Measurements from ENCODE around the gene DPY19L3. TPM values are rescaled to one million over a fixed set of nuclear protein-coding genes. Genes with fewer than 3 reads are reported as not detected.

DPY19L3 gene, protein sequence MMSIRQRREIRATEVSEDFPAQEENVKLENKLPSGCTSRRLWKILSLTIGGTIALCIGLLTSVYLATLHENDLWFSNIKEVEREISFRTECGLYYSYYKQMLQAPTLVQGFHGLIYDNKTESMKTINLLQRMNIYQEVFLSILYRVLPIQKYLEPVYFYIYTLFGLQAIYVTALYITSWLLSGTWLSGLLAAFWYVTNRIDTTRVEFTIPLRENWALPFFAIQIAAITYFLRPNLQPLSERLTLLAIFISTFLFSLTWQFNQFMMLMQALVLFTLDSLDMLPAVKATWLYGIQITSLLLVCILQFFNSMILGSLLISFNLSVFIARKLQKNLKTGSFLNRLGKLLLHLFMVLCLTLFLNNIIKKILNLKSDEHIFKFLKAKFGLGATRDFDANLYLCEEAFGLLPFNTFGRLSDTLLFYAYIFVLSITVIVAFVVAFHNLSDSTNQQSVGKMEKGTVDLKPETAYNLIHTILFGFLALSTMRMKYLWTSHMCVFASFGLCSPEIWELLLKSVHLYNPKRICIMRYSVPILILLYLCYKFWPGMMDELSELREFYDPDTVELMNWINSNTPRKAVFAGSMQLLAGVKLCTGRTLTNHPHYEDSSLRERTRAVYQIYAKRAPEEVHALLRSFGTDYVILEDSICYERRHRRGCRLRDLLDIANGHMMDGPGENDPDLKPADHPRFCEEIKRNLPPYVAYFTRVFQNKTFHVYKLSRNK
- 10 to 100 TPM; 17.3 to 21.0 TPM for total RNA-seq

DNA sequence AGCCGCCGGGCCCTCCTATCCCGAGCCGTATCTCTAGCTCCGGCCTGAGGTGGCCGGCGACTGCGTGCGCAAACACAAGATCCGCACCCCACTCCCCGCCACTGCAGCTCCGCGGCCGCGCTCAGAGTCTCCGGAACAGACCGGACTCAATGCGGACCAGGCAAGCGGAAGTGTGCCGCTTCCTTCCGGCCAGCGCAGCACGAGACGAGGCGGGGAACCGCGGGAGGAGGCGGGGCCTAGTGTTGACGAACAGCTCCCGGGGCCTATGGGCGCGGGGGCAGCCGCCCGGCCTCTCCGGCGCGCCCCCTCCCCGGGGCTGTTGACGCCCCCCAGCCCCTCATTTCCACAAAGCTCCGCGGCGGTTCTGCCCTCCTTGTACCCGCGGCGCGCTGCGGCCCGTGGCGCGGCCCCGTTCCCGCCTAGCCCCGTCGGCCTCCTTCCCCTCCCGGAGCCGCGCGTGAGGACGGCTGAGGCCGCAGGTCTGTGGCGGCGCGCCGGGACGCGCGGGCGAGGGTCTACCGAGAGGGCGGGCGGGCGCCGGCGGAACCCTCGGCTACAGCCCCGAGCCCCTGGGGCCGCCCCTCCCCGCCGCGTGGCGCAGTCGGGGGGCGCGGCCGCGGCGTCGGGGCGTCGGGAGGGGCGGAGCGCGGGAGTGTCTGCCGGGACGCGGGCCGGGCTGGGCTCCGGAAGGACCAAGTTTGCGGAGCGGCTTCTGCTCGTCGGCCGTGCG lies at the start of gene DPY19L3:
TSS of gene DPY19L3 (plus strand) at position 340 of the 730 bp plus-strand sequence. CDS start 2,484 bp downstream, outside the sequence.
- peaks cover 0 to 1% of the 10 kb centered on the region in 2 donors for H3K36me3 Mint-ChIP-seq (ENCODE audit: insufficient read depth in 2 of 2)
- peak within 1 kb of the TSS; percentile 88 for H3K27ac Mint-ChIP-seq
- H3K27me3 Mint-ChIP-seq (ENCODE audit: low read depth), result no peaks in the 10 kb centered on the region
- DNase-seq (peak; percentile 94 to 95), ATAC-seq (replicated peaks in 1 of 2) (peak; percentile 97)
- peak within 1 kb of the TSS; percentile 88 to 92 for H3K4me3 Mint-ChIP-seq
- peaks cover 27% of the 10 kb centered on the region for H3K4me1 Mint-ChIP-seq (ENCODE audit: low read depth)
- H3K9me3 Mint-ChIP-seq, result no peaks in the 10 kb centered on the region

DNA sequence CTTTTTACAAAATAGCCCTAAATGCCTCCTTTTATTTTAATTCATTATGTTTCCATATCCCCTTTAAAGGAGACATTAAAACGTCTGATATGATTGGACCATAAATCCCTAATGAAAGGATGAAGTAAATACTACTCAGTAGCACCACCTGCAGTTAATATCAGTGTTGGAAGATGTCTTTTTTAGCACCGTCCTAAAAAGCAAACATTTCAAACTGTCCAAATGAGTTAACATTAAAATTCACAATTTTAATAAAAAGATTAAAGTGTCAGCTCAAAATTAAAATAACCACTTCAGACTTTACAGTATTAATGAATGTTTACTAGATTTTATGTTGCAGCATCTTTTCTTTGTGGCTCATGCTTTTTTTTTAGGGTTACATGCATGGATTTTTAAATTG lies 47.9 kb upstream of the DPY19L3 start:
- no peak for ATAC-seq (replicated peaks in 1 of 2)
- Mint-ChIP-seq H3K36me3 (ENCODE audit: insufficient read depth in 2 of 2) (peaks cover 19 to 28% of the 10 kb centered on the region in 2 donors), H3K27me3 (ENCODE audit: low read depth) (no peaks in the 10 kb centered on the region), H3K9me3 (no peaks in the 10 kb centered on the region), H3K4me1 (ENCODE audit: low read depth) (peaks cover 27% of the 10 kb centered on the region), H3K4me3 (no peak overlapping the region), H3K27ac (no peak overlapping the region)
- no peak for DNase-seq

DNA sequence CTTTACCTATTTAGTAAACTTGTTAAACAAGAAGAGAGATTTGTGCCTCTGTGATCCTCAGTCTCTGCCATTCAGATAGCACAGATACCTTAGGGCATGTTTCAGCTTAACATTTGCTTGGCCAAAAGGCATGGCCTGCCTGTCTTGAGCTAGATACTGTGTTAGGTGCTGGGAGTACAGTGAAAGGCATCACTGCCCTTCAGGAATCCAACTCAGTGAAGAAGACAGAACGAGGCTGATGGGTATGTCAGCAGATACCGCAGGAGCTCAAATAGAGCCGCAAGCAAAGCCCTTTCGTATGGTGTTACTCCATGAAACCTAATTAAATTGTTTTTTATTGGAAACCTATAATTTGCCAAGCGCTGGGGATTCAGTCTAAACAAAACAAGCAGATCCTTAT lies 47.2 kb upstream of the DPY19L3 start:
- ATAC-seq (replicated peaks in 1 of 2), result no peak
- no peak for DNase-seq
- H3K4me1 Mint-ChIP-seq (ENCODE audit: low read depth), result peaks cover 27% of the 10 kb centered on the region

DNA sequence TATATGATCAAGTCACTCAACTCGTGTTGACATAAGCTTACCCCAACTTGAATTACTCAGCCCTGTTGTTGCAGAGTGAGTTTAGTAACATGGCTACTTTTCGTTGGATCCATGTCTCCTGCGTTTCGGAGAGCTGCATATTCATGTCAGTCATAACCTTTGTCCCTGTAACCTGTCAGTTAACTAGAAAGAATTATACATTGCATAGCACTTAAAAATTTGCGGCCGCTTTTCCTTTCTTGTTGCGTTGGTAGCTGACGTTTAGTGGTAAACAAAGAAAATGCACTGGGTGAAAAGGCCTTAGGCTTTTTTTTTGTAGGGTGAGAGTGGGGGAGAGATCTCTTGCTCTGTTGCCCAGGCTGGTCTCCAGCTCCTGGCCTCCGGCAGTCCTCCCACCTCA lies 46.0 kb upstream of the DPY19L3 start:
- Mint-ChIP-seq H3K36me3 (ENCODE audit: insufficient read depth in 2 of 2) (peaks cover 6 to 15% of the 10 kb centered on the region in 2 donors), H3K27me3 (ENCODE audit: low read depth) (no peaks in the 10 kb centered on the region), H3K4me3 (no peak overlapping the region), H3K9me3 (no peaks in the 10 kb centered on the region), H3K4me1 (ENCODE audit: low read depth) (peaks cover 24% of the 10 kb centered on the region), H3K27ac (no peak overlapping the region)
- ATAC-seq (replicated peaks in 1 of 2), result no peak
- DNase-seq, result no peak

More for the DNA sequence above, 47.2 kb upstream of the DPY19L3 start:
- Mint-ChIP-seq H3K27ac (peak overlapping the region; percentile 1), H3K9me3 (no peaks in the 10 kb centered on the region), H3K4me3 (no peak overlapping the region), H3K27me3 (ENCODE audit: low read depth) (no peaks in the 10 kb centered on the region), H3K36me3 (ENCODE audit: insufficient read depth in 2 of 2) (peaks cover 15 to 22% of the 10 kb centered on the region in 2 donors)

DNA sequence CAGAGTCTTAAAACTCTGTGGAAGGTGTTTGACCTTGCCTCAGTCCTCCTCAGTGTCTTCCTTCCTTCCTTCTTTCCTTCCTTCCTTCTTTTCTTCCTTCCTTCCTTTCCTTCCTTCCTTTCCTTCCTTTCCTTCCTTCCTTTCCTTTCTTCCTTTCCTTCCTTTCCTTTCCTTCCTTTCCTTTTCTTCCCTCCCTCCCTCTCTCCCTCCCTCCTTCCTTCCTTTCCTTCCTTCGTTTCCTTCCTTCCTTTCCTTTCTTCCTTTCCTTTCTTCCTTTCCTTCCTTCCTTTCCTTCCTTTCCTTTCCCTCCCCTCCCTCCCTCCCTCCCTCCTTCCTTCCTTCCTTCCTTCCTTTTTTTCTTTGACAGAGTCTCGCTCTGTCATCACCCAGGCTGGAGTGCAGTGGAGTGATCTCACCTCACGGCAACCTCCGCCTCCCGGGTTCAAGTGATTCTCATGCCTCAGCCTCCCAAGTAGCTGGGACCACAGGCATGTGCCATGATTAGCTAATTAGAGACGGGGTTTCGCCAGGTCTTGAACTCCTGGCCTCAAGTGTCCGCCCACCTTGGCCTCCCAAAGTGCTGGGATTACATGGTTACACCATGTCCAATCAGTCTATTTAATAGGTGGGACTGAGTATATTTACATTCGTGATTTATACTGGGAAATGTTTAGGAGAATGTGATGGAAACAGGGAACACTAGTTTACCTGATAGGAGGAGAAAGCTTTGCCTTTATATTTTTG lies 43.8 kb upstream of the DPY19L3 start:
- Mint-ChIP-seq H3K36me3 (ENCODE audit: insufficient read depth in 2 of 2) (peaks cover 3 to 22% of the 10 kb centered on the region in 2 donors), H3K4me1 (ENCODE audit: low read depth) (peaks cover 22% of the 10 kb centered on the region), H3K27ac (peak overlapping the region; percentile 33), H3K9me3 (no peaks in the 10 kb centered on the region), H3K4me3 (no peak overlapping the region), H3K27me3 (ENCODE audit: low read depth) (no peaks in the 10 kb centered on the region)
- DNase-seq, result no peak
- ATAC-seq (replicated peaks in 1 of 2), result no peak

DNA sequence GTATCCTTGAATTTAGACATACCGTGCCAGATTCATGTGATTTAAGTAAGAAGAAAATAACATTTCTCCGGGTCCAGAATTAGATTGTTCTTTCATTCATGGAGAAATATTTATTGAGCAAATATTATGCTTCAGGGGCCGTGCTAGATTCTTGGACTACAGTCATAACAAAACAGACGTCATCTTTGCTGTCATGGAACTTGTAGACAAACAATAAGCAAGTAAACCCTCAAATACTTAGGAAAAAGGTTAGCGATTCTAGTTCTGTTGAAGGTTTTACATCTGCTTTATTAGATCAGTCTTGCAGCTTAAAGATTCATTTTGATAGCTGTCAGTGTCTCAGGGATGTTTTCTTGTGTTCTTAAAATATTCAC lies 43.3 kb upstream of the DPY19L3 start:
- H3K4me1 Mint-ChIP-seq (ENCODE audit: low read depth), result peaks cover 26% of the 10 kb centered on the region
- DNase-seq (no peak), ATAC-seq (replicated peaks in 1 of 2) (no peak)
- no peaks in the 10 kb centered on the region for H3K27me3 Mint-ChIP-seq (ENCODE audit: low read depth)
- H3K27ac Mint-ChIP-seq, result no peak overlapping the region
- no peaks in the 10 kb centered on the region for H3K9me3 Mint-ChIP-seq
- peaks cover 9 to 27% of the 10 kb centered on the region in 2 donors for H3K36me3 Mint-ChIP-seq (ENCODE audit: insufficient read depth in 2 of 2)
- no peak overlapping the region for H3K4me3 Mint-ChIP-seq

DNA sequence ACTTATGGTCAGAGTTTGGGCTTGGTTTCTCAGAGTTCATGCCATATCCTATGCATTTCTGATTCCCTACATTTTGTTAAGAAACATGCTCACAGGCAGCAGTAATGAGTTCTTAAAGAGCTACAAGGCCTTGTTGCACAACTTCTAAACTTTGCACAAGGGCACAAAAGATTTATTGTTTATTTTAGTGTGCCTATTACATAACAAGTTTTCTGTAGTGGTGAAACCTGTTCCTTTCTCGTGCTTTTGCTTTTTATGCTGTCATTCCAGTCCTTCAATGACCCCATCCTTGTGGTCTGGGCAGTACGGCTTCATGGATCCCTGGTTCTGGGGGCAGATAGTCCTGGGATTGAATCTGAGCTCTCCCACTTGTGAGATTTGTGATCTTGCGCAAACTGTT lies 42.4 kb upstream of the DPY19L3 start:
- DNase-seq (no peak), ATAC-seq (replicated peaks in 1 of 2) (no peak)
- H3K9me3 Mint-ChIP-seq, result no peaks in the 10 kb centered on the region
- H3K36me3 Mint-ChIP-seq (ENCODE audit: insufficient read depth in 2 of 2), result peaks cover 10 to 28% of the 10 kb centered on the region in 2 donors
- no peaks in the 10 kb centered on the region for H3K27me3 Mint-ChIP-seq (ENCODE audit: low read depth)
- no peak overlapping the region for H3K27ac Mint-ChIP-seq
- peaks cover 26% of the 10 kb centered on the region for H3K4me1 Mint-ChIP-seq (ENCODE audit: low read depth)
- H3K4me3 Mint-ChIP-seq, result no peak overlapping the region

DNA sequence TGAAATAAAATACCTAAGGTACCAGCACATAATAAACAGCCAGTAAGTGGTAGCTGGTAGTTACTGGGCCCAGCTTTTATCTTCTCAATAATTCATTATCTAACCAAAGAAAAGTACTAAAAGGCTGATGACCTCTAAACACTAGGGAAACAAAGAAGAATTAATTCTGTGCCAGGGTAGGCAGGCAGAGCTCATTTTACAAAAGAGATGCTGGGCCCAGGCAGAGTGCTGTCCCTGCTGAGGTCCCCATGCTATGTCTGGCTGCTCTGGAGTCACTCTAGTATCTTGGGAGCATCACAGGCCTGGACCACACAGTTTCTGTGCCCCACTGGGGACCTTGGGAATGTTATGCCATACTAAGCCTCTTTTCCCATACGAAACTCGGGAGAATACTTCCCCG lies 41.9 kb upstream of the DPY19L3 start:
- no peaks in the 10 kb centered on the region for H3K27me3 Mint-ChIP-seq (ENCODE audit: low read depth)
- DNase-seq (no peak), ATAC-seq (replicated peaks in 1 of 2) (no peak)
- peaks cover 10 to 29% of the 10 kb centered on the region in 2 donors for H3K36me3 Mint-ChIP-seq (ENCODE audit: insufficient read depth in 2 of 2)
- H3K9me3 Mint-ChIP-seq, result no peaks in the 10 kb centered on the region
- no peak overlapping the region for H3K4me3 Mint-ChIP-seq
- no peak overlapping the region for H3K27ac Mint-ChIP-seq
- peaks cover 26% of the 10 kb centered on the region for H3K4me1 Mint-ChIP-seq (ENCODE audit: low read depth)

DNA sequence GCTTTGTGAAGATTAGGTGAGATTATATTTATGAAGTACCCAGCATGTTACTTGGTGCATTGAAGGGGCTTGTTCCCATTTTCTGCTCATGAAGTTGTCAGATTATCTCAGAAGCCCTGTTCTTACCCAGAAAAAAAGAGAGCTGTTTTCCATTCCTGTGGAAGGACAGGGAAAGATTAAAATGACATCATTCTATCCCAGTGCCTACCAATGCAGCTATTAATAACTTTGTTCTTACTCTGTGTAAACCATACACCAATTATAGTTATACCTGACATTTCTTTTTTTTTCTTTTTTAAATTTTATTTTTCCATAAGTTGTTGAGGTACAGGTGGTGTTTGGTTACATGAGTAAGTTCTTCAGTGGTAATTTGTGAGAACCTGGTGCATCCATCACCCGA lies 41.5 kb upstream of the DPY19L3 start:
- no peaks in the 10 kb centered on the region for H3K27me3 Mint-ChIP-seq (ENCODE audit: low read depth)
- peaks cover 26% of the 10 kb centered on the region for H3K4me1 Mint-ChIP-seq (ENCODE audit: low read depth)
- ATAC-seq (replicated peaks in 1 of 2) (no peak), DNase-seq (no peak)
- no peak overlapping the region for H3K27ac Mint-ChIP-seq
- peaks cover 10 to 29% of the 10 kb centered on the region in 2 donors for H3K36me3 Mint-ChIP-seq (ENCODE audit: insufficient read depth in 2 of 2)
- no peaks in the 10 kb centered on the region for H3K9me3 Mint-ChIP-seq
- H3K4me3 Mint-ChIP-seq, result no peak overlapping the region

DNA sequence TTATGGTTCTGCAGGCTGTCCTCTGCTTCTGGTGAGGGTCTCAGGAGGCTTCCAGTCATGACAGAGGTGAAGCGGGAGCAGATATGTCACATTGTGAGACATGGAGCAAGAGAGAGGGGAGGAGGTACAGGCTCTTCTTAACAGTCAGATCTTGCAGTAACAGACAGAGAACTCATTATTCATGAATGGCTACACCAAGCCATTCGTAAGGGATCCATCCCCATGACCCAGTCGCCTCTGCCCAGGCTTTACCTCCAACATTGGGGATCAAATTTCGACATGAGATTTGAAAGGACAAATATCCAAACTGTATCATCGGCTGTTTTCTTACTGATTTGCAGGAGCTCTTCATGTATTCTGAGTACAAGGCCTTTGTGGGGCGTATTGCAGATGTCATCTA lies 38.5 kb upstream of the DPY19L3 start:
- DNase-seq (no peak), ATAC-seq (replicated peaks in 1 of 2) (no peak)
- no peaks in the 10 kb centered on the region for H3K27me3 Mint-ChIP-seq (ENCODE audit: low read depth)
- H3K4me1 Mint-ChIP-seq (ENCODE audit: low read depth), result peaks cover 23% of the 10 kb centered on the region
- H3K27ac Mint-ChIP-seq, result peak overlapping the region; percentile 68
- H3K9me3 Mint-ChIP-seq, result no peaks in the 10 kb centered on the region
- H3K36me3 Mint-ChIP-seq (ENCODE audit: insufficient read depth in 2 of 2), result peaks cover 13 to 45% of the 10 kb centered on the region in 2 donors
- H3K4me3 Mint-ChIP-seq, result no peak overlapping the region

DNA sequence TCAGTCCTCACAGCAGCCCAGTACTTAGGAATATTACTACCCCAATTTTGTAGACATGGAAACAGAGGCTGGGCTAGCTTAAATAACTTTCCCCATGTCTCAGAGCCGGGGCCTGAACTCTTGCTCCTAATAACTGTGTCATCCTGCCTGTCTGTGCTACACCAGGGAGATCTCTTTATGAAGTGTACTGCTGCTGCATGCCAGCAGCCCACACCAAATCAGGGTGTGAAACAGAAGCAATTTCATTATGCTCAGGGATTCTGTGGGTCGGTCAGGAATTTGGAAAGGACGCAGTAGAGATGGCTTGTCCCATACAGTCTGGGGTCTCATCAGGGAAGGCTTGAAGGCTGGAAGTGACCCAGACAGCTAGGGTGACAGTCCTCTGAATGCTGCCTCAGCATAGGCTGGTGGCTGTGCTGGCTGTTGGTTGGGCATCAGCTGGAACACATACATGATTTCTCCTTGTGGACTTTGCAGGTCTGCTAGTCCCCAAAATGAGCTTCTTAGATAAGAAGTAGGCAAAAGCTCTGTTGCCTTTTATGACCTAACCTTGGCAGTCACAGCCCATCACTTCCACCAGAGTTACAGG lies 37.5 kb upstream of the DPY19L3 start:
- no peak for DNase-seq
- ATAC-seq (replicated peaks in 1 of 2), result no peak
- H3K27me3 Mint-ChIP-seq (ENCODE audit: low read depth), result no peaks in the 10 kb centered on the region
- H3K9me3 Mint-ChIP-seq, result no peaks in the 10 kb centered on the region
- H3K36me3 Mint-ChIP-seq (ENCODE audit: insufficient read depth in 2 of 2), result peaks cover 18 to 46% of the 10 kb centered on the region in 2 donors
- no peak overlapping the region for H3K4me3 Mint-ChIP-seq
- peak overlapping the region; percentile 77 for H3K27ac Mint-ChIP-seq
- H3K4me1 Mint-ChIP-seq (ENCODE audit: low read depth), result peaks cover 23% of the 10 kb centered on the region

DNA sequence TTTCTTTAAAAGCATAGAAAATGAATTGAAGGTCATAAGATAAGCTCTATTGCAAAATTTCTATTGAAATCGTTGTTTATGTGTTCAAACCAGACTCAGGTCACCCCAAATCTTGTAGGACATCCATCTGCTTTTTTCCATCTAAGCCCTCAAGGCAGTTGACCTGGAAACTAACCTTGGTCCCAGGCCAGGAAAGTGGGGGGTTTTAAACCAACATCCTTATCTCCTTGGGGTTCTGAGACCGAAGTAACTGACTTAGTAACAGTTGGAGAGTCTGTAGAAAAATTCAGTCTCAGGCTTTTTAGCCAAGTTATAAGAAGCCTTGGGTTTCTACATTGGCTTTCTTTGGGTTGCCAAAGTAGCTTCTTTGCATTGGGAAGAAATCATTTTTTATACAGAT lies 36.8 kb upstream of the DPY19L3 start:
- Mint-ChIP-seq H3K36me3 (ENCODE audit: insufficient read depth in 2 of 2) (peaks cover 18 to 49% of the 10 kb centered on the region in 2 donors), H3K4me3 (no peak overlapping the region), H3K27me3 (ENCODE audit: low read depth) (no peaks in the 10 kb centered on the region), H3K27ac (peak overlapping the region; percentile 77), H3K9me3 (no peaks in the 10 kb centered on the region), H3K4me1 (ENCODE audit: low read depth) (peaks cover 18% of the 10 kb centered on the region)
- ATAC-seq (replicated peaks in 1 of 2) (no peak), DNase-seq (no peak)
